K562 (cell line): Measurements from ENCODE around the gene TRPV5. TPM values are rescaled to one million over a fixed set of nuclear protein-coding genes. Genes with fewer than 3 reads are reported as not detected.

Experiments used
- BRCA1 ChIP-seq, 2 experiments: fragments of 450-650 bp in 1 of 2; sonication (generic) in 1 of 2; formaldehyde crosslinking in 1 of 2; IDR thresholded peaks; 2 replicates each; pipeline versions ENCODE4 v1.5.0 to v1.6.1; 2017 to 2020; ENCODE audit warnings: mild to moderate bottlenecking in 1 of 2, missing genetic modification reagents in 1 of 2
- CREBBP ChIP-seq: IDR thresholded peaks from one replicate; pipeline ENCODE4 v1.6.1; 2012; ENCODE audit warnings: low read depth, mild to moderate bottlenecking, control low read depth, inconsistent platforms, low read length
- CREM ChIP-seq: IDR thresholded peaks from 2 replicates; pipeline ENCODE4 v1.6.1; 2014; ENCODE audit warnings: antibody characterized with exemption, low read depth
- KLF16 ChIP-seq: IDR thresholded peaks from 2 replicates; pipeline ENCODE4 v1.6.1; 2016; ENCODE audit warnings: antibody characterized with exemption
- MTF1 ChIP-seq: fragments of 250-450 bp; sonication (Bioruptor Pico); IDR thresholded peaks from 2 replicates; pipeline ENCODE4 v1.9.0; 2021; ENCODE audit warnings: moderate library complexity, mild to moderate bottlenecking, inconsistent platforms, borderline replicate concordance
- NBN ChIP-seq: fragments of 450-650 bp; IDR thresholded peaks from 2 replicates; pipeline ENCODE4 v1.6.1; 2016; ENCODE audit warnings: low read depth, mild to moderate bottlenecking
- TAF15 ChIP-seq: fragments of 200-400 bp; formaldehyde crosslinking; IDR thresholded peaks from 2 replicates; pipeline ENCODE4 v1.6.1; 2017; ENCODE audit warnings: mild to moderate bottlenecking, low read depth, low read length, moderate library complexity
- ZNF133 ChIP-seq: fragments of 250-450 bp; sonication (Bioruptor Pico); IDR thresholded peaks from 2 replicates; pipeline ENCODE4 v1.4.0; 2020; ENCODE audit warnings: mild to moderate bottlenecking
- ZNF584 ChIP-seq: fragments of 200-800 bp; sonication (Bioruptor generic); IDR thresholded peaks from 2 replicates; pipeline ENCODE4 v1.6.1; 2016; ENCODE audit warnings: low read depth, mild to moderate bottlenecking, missing genetic modification characterization, missing compliant biosample characterization
- ZNF778 ChIP-seq: fragments of 450-650 bp; formaldehyde crosslinking; IDR thresholded peaks from 2 replicates; pipeline ENCODE4 v1.4.0; 2020; ENCODE audit warnings: mild to moderate bottlenecking, moderate library complexity
- polyA plus RNA-seq, 8 experiments: library from polyadenylated mRNA; depleted of rRNA in 4 of 8; stranded (reverse) in 5 of 8; unstranded in 3 of 8; fragments of >200 nt; fragmentation: Nextera tagmentation in 2 of 8; fragmentation: Illumina TruSeq in 1 of 8; extraction: Ambion mirVana in 2 of 8; extraction: Trizol in 1 of 8; gene quantifications; 2 replicates each; pipeline versions ENCODE4 v1.2.1 to v1.2.3, GENCODE V29; 2011 to 2014; ENCODE audit warnings: inconsistent platforms in 1 of 8, missing spikeins in 1 of 8
- total RNA-seq, 7 experiments: library from RNA; depleted of rRNA in 6 of 7; stranded (reverse); fragments of >200 nt in 6 of 7; fragmentation: Illumina TruSeq in 2 of 7; extraction: Trizol in 2 of 7; gene quantifications; 2 replicates each; pipeline versions ENCODE4 v1.2.1 to v1.2.3, GENCODE V29; 2011 to 2021; ENCODE audit warnings: low replicate concordance in 1 of 7
- TF ChIP-seq, protein P1 (sequence below): fragments of 200-600 bp; sonication (generic); IDR thresholded peaks from one replicate; pipeline ENCODE4 v1.6.1; 2012; ENCODE audit warnings: mild to moderate bottlenecking, low read depth, low read length, inconsistent platforms
- TF ChIP-seq, protein P2 (sequence below), 2 experiments: fragments of 450-650 bp in 1 of 2; sonication (generic) in 1 of 2; formaldehyde crosslinking; conservative IDR thresholded peaks; 2 replicates each; pipeline versions ENCODE4 v1.4.0 to v1.8.1; 2020 to 2022; ENCODE audit warnings: mild to moderate bottlenecking in 1 of 2, missing genetic modification reagents in 1 of 2
- TF ChIP-seq, protein P3 (sequence below): fragments of 450-650 bp; IDR thresholded peaks from 2 replicates; pipeline ENCODE4 v1.6.1; 2016; ENCODE audit warnings: mild to moderate bottlenecking

Gene TRPV5
- total and polyA plus RNA-seq, 9 of the 15 experiments (the other 6 are each of a cell fraction or from before 2014, with no cell fraction given), result not detected

DNA sequence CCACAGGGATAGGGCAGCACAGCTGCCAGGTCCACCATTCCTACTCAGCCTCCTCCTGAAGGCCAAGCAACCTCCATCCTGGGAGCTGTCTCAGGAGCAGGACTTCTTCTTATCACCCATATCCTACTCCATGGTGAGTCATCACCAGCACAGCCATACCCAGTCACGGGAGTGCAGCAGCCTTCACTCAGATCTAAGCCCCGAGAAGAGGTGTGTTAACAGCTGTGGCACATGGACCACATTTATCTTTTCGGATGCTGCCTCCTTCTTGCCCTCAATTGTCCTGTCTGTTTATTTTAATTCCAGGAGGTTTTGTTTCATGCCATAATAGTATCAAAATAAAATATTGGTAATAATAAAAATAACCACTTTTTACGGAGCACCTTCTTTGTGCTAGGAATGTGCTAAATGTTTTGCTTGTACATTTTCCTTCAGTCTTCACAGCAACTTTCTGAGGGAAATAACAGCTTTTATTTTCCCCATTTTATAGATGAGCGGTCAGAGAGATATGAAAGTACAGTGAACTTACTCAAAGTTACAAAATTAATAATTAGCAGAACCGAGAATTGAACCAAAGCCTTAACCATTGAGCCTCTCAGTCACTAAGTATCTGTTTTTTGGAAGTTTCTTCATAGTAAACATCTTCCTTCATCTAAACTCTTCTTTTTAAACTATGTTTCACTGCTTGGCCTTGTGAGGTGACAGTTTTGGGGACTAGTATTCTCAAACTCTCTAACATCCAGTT lies 31.1 kb upstream of the TRPV5 start (continued):
- TF ChIP-seq, protein P1, sequence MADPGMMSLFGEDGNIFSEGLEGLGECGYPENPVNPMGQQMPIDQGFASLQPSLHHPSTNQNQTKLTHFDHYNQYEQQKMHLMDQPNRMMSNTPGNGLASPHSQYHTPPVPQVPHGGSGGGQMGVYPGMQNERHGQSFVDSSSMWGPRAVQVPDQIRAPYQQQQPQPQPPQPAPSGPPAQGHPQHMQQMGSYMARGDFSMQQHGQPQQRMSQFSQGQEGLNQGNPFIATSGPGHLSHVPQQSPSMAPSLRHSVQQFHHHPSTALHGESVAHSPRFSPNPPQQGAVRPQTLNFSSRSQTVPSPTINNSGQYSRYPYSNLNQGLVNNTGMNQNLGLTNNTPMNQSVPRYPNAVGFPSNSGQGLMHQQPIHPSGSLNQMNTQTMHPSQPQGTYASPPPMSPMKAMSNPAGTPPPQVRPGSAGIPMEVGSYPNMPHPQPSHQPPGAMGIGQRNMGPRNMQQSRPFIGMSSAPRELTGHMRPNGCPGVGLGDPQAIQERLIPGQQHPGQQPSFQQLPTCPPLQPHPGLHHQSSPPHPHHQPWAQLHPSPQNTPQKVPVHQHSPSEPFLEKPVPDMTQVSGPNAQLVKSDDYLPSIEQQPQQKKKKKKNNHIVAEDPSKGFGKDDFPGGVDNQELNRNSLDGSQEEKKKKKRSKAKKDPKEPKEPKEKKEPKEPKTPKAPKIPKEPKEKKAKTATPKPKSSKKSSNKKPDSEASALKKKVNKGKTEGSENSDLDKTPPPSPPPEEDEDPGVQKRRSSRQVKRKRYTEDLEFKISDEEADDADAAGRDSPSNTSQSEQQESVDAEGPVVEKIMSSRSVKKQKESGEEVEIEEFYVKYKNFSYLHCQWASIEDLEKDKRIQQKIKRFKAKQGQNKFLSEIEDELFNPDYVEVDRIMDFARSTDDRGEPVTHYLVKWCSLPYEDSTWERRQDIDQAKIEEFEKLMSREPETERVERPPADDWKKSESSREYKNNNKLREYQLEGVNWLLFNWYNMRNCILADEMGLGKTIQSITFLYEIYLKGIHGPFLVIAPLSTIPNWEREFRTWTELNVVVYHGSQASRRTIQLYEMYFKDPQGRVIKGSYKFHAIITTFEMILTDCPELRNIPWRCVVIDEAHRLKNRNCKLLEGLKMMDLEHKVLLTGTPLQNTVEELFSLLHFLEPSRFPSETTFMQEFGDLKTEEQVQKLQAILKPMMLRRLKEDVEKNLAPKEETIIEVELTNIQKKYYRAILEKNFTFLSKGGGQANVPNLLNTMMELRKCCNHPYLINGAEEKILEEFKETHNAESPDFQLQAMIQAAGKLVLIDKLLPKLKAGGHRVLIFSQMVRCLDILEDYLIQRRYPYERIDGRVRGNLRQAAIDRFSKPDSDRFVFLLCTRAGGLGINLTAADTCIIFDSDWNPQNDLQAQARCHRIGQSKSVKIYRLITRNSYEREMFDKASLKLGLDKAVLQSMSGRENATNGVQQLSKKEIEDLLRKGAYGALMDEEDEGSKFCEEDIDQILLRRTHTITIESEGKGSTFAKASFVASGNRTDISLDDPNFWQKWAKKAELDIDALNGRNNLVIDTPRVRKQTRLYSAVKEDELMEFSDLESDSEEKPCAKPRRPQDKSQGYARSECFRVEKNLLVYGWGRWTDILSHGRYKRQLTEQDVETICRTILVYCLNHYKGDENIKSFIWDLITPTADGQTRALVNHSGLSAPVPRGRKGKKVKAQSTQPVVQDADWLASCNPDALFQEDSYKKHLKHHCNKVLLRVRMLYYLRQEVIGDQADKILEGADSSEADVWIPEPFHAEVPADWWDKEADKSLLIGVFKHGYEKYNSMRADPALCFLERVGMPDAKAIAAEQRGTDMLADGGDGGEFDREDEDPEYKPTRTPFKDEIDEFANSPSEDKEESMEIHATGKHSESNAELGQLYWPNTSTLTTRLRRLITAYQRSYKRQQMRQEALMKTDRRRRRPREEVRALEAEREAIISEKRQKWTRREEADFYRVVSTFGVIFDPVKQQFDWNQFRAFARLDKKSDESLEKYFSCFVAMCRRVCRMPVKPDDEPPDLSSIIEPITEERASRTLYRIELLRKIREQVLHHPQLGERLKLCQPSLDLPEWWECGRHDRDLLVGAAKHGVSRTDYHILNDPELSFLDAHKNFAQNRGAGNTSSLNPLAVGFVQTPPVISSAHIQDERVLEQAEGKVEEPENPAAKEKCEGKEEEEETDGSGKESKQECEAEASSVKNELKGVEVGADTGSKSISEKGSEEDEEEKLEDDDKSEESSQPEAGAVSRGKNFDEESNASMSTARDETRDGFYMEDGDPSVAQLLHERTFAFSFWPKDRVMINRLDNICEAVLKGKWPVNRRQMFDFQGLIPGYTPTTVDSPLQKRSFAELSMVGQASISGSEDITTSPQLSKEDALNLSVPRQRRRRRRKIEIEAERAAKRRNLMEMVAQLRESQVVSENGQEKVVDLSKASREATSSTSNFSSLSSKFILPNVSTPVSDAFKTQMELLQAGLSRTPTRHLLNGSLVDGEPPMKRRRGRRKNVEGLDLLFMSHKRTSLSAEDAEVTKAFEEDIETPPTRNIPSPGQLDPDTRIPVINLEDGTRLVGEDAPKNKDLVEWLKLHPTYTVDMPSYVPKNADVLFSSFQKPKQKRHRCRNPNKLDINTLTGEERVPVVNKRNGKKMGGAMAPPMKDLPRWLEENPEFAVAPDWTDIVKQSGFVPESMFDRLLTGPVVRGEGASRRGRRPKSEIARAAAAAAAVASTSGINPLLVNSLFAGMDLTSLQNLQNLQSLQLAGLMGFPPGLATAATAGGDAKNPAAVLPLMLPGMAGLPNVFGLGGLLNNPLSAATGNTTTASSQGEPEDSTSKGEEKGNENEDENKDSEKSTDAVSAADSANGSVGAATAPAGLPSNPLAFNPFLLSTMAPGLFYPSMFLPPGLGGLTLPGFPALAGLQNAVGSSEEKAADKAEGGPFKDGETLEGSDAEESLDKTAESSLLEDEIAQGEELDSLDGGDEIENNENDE, result no peak
- no peak for TF ChIP-seq ZNF133 (CRISPR knock-in tag)
- TF ChIP-seq, protein P2, sequence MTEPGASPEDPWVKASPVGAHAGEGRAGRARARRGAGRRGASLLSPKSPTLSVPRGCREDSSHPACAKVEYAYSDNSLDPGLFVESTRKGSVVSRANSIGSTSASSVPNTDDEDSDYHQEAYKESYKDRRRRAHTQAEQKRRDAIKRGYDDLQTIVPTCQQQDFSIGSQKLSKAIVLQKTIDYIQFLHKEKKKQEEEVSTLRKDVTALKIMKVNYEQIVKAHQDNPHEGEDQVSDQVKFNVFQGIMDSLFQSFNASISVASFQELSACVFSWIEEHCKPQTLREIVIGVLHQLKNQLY (CRISPR knock-in tag; conservative IDR thresholded peaks at IDR 0.05), result no peak
- no peak for TF ChIP-seq TAF15
- TF ChIP-seq ZNF778 (CRISPR knock-in tag), result no peak
- peak; percentile 69 for TF ChIP-seq CREM
- no peak for TF ChIP-seq NBN
- TF ChIP-seq CREBBP, result no peak
- TF ChIP-seq BRCA1 (IDR thresholded peaks at IDR 0.05), result no peak
- no peak for TF ChIP-seq BRCA1 (CRISPR knock-in tag; IDR thresholded peaks at IDR 0.05)
- no peak for TF ChIP-seq KLF16
- TF ChIP-seq, protein P3, sequence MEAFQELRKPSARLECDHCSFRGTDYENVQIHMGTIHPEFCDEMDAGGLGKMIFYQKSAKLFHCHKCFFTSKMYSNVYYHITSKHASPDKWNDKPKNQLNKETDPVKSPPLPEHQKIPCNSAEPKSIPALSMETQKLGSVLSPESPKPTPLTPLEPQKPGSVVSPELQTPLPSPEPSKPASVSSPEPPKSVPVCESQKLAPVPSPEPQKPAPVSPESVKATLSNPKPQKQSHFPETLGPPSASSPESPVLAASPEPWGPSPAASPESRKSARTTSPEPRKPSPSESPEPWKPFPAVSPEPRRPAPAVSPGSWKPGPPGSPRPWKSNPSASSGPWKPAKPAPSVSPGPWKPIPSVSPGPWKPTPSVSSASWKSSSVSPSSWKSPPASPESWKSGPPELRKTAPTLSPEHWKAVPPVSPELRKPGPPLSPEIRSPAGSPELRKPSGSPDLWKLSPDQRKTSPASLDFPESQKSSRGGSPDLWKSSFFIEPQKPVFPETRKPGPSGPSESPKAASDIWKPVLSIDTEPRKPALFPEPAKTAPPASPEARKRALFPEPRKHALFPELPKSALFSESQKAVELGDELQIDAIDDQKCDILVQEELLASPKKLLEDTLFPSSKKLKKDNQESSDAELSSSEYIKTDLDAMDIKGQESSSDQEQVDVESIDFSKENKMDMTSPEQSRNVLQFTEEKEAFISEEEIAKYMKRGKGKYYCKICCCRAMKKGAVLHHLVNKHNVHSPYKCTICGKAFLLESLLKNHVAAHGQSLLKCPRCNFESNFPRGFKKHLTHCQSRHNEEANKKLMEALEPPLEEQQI, result no peak
- TF ChIP-seq ZNF584, result no peak
- no peak for TF ChIP-seq MTF1 (CRISPR knock-in tag)
